T-helper 1 cell treated with Interleukin-12 subunit alpha and Interleukin-12 subunit beta and Interleukin-4 antibody, amounts not matched to agents 30 ng/mL and 1 ng/mL, for 36 hours (primary cell): Measurements from ENCODE around the gene AK5. TPM values are rescaled to one million over a fixed set of nuclear protein-coding genes. Genes with fewer than 3 reads are reported as not detected.

Source experiments
- intact Hi-C: fragments of 100-400 bp; cut with micrococcal nuclease; formaldehyde crosslinking; loops from one replicate; pipeline ENCODE4 v1.15.1; 2024
- total RNA-seq: library from RNA; stranded (reverse); gene quantifications from 2 replicates; pipeline ENCODE4 v1.2.3, GENCODE V29; 2022

AK5 gene
- total RNA-seq, 1 donor from 2014 or later, result 0.34 TPM

DNA sequence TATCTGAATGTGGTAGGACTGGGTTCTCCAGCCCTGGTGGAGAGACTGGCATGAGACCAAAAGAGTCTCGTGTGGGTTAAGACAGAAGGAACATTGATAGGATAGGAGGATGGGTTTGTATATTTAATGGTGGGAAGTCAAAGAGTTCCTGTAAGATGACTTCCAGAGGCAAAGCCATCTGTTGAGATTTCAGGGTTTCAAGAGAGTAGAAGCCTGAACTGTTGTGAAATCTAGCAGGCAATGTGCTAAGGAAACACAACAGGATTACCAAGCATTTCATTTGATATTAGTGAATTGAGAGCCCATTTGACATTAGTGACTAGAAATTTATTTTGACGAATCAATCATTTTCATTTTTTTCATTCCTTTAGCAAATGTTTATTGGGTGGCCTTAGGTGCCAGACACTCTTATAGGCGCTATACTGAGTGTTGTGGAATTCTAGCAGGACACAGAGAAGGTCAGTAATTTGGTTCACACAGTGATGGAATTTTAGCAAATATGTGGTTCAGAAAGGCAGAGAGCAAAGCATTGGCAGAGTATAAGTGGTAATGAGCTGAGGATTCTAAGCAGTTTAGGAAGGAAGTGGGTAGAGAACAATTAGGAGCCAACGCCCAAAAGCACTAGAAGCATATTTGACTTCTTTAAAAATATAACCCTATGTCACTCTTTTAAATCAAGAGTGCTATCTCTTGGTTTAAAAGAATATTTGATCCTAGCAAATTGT lies 149.3 kb downstream of the AK5 start:
- intact Hi-C loops, result loop anchor here (1.0 to 10.0 kb wide), 6 partner anchors 10 to 1146 kb away; partner anchors contain the start of genes AK5, DNAJB4, FUBP1 and PIGK

DNA sequence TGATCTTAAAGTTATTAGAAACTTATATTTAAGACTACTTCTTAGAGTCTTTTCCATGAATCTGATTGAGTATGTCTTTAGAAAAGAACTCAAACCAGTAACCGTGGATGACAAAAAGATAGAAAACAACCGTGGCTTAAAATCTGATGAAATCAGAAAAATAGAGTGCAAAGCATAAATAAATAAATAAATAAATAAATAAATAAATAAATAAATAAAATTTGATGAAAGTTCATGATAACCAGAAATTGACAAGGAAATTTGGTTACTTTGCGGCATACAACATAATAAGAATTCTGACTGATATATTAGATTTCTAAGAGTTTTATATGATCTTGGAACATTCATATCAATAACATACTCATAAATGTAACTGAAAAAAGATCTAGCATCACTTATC lies 152.1 kb downstream of the AK5 start:
- intact Hi-C loops, result loop anchor here (5.0 to 10.0 kb wide), 4 partner anchors 152 to 1149 kb away; partner anchors contain the start of genes AK5, FUBP1 and PIGK

DNA sequence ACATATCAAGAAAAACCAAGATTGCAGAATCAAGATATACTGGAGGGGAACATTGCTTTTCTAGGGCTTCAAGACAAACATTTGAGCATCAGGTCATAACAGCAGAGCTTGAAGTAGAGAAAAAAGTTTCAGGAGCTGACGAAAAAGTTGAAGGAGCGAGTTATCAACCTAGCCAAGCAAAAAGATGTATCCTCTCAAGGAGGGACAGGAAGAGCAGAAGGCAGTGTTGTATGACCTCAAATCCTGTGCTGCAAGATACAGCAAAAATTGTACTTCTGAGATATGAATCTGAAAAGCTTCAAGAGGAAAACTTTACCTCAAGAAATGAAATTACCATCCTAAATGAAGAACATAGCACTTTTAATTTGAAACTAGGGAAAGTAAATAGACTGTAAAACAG lies 153.1 kb downstream of the AK5 start:
- intact Hi-C loops, result loop anchor here (5.0 to 10.0 kb wide), 4 partner anchors 153 to 1150 kb away; partner anchors contain the start of genes AK5, FUBP1 and PIGK

DNA sequence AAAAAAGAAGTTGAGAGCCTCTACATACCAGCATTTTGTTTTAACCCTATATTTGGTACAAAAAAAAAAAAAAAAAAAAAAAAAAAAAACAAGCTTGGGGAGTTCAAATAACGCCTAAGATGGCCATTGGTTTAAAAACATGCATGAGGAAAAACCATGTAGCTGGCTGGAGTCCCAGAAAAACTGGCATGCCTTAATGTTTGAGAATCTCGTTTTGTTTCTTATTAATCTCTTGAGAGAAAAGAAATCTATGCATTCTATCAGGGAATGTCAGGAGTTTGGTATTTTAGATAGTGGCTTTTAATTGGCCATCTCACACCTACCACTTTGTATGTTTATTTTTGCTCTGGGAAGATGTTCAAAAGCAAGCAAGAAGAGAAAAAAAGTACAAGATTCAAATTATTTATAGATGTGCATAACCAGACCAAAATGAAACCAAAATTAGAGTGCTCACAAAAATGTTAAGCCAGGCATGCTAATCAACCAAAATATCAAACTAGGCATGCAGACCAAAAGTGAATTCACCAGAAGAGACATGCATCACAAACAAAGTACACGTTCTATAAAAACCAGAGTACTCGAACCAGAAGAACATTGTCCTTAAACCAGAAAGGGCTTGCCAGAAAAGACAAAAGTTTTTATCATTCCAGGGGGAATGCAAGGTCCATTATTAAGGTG lies 156.6 kb downstream of the AK5 start:
- intact Hi-C loops, result loop anchor here (10.0 kb wide), 2 partner anchors 536 to 1154 kb away; partner anchors contain the start of gene FUBP1

DNA sequence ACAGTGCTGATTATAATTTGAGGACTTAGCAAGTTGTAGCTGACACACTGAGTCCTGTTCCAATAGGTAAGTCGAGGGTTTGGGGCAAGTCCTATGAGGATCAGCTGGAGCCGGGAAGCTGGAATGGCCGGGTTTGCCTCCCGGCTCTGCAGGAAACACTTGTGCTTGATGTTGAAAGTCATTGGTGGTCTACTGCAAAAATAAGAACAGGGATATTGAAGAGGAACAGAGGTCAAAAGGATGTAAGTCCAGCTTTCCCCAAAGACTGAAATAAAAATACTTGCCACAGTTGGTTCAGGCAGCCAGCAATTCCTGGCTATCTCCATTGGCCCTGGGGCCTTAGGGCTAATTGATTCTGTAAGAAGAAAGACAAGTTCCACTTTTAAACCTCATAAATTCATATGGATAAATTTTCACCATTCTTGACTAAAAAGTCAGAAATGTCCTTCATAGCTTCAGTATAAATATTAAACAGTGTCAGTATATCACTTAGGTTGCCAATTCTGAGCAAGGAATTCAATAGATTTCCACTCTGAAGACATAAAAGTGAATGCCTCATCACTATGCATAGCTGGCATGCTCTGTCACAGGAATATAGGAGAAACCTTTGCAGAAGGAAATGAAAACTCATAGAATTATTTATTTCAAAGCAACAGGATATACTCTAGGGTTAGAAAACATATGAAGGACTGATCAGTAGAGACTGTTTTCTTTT lies 165.2 kb downstream of the AK5 start:
- intact Hi-C loops, result no loop called here

DNA sequence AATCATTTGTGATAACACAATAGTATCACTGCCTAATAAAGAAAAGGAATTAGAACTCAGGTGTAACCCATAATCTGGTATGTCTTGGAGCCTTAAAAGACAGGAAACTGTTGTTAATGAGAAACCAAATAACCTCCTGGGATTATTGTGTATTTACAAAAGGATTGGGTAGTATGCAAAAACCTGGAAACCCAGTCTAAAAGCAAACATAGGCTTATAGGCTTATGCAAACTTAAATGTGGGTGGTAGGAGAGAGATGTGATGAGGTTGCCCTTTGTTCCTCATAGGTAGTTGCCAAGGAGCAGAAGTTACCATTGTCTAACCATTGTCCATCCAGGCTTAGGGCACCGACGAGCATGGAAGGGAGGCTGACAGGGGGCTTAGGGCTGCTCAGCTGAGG lies 165.8 kb downstream of the AK5 start:
- intact Hi-C loops, result no loop called here

DNA sequence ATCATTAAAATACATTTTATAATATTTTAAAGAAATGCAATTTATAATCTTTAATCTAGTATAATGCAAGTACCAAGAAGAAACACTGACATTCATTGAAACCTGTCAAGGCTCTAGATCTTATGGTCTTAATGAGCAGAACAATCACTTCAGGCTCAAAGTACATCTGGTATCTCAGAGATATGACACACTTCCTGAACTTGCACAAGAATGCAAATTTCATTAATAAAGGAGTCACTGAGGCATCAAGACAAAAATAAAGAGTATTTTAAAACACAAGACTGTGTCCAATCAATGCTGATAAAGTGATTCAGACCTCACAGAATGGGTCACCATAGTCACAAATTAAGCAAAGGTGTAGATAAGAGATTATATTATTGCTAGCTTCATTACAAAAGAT lies 178.1 kb downstream of the AK5 start:
- intact Hi-C loops, result no loop called here

DNA sequence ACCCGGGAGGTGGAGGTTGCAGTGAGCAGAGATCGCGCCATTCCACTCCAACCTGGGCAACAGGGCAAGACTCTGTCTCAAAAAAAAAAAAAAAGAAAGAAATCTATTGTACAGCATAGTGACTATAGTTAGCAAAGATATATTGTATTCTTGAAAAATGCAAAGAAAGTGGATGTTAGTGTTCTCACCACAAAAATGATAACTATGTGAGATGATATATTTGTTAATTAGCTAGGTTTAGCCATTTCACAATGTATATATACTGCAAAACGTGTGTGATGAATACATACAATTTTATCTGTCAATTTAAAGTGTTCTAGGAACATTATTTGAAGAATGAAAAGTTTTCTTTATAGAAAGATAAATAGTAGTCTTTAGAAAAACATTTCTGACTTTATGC lies 179.9 kb downstream of the AK5 start:
- intact Hi-C loops, result no loop called here

DNA sequence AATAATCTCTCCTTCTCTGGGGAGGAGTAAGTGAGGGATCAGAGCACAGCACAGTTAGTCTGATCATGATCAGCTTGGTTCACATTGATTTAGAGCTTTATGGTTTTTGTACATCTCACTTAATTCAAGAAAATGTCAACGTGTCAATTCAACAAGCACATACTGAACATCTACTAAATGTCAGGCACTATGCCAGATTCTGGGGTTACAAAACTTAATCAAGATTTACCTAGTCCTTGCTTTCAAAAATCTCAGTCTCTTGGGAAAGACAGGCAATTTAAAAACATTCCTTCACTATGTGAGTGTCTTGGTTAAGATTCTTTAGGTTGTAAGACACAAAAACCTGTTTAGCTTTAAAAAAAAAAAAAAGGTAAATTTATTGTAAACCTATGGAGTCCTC lies 181.4 kb downstream of the AK5 start:
- intact Hi-C loops, result no loop called here

DNA sequence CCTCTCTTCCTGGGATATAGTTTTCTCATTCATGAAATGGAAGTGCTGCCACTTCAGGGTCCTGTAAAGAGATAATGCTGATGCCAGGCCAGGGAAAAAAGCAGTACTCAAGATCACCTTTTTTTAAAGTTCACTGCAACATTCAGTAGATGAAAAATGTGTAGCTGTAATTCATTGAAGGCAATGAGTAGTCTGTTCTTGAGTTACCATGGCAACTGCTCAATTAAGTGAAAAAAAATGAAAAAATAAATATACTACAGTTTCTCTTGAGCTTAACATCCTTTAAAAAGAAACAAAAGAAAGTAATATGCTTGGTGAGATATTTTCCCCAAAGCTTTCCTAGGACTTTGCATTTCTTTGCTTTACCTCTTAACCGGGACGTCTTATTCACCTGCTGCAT lies 183.3 kb downstream of the AK5 start:
- intact Hi-C loops, result no loop called here

DNA sequence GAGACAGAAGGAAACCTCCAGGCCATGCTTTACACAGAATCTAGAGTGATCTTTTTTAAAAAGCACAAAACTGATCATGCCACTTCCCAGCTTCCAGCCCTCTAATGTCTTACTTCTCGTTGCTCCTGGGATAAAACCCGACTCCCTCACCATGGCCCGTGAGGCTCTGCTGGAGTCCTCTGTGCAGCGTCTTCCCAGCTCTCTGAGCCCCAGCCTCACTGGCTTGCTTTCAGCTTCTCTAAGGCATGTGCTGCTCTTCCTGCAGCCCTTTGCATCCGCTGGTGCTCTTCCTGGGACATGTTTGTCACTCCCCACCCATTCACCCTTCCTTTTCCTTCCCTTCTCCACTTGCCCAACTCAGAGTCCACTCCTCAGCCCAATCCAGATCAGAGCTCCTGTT lies 184.1 kb downstream of the AK5 start:
- intact Hi-C loops, result no loop called here

DNA sequence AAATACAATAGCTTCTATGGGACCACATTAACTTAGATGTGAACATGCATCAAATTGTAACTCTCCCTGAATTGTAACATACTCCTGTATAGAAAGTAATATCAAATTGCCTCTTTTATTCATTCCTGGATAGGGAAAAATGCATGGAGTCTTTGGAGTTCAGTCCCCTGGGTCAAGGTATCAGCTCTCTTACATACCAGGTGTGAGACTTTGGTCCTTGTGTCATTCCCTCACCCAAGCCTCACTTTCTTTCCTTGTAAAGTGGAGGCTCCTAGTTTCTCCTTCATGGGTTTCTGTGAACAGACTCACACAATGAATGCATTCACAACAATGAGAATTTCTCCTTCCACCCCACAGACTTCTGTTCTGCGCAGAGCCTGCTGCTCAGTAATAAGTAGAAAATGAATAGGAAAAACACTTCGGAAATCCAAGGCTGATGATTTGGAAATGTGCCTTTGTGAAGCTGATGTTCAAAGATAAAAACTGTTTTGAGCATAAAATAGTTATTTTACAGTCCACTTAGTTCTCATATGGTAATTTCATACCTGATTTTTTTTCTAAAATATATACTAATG lies 185.3 kb downstream of the AK5 start:
- intact Hi-C loops, result no loop called here

DNA sequence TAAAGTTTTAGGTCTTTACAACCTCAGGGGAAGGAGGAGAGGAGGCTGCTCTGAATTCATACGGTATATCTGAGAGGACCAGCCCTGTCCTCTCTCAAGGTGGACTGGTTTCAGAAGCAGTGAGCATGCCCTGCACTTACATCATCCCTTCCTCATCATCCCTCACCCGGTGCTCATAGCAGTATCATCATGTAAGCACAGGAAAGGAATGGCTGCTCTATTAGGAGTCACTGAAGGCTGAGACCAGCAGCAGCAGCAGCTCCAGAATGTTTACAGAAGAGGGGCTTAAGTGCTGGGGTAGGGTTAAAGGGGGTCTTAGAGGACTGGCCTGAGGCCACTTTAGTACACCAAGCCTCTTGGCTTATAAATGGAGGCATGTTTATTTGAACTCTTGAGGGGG lies 185.9 kb downstream of the AK5 start:
- intact Hi-C loops, result no loop called here

DNA sequence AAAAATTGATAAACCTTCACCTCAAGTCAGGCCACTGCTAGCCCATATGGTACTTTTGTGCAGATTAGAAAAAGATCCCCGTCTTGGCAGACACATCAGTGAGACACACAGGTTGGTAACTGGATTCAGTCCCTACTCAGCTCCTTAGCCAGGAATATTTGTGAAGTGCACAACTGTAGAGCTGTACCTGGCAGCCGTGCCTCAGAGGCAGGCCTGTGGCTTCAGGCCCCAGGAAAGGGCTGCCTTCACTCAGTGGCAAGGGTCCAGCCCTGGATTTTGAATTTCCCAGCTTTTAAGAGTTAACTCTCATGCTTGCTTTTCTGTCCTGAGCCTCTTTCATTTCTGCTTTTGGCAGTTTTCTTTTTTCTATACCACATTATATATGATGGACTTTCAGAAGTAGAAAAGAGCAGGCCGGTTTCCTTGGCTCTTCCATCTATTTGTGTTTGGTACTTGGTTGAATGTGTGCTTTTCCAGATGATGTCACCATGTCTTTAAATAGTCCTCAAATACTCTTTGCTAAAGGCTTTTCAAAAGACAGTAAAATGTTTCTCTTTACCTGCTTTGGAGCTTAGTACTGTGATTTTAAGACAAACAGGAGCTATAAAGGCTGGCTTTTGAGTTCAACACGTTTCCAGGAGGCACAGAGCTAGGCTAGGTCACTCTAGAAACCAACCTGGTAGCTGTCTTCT lies 186.6 kb downstream of the AK5 start:
- intact Hi-C loops, result no loop called here

DNA sequence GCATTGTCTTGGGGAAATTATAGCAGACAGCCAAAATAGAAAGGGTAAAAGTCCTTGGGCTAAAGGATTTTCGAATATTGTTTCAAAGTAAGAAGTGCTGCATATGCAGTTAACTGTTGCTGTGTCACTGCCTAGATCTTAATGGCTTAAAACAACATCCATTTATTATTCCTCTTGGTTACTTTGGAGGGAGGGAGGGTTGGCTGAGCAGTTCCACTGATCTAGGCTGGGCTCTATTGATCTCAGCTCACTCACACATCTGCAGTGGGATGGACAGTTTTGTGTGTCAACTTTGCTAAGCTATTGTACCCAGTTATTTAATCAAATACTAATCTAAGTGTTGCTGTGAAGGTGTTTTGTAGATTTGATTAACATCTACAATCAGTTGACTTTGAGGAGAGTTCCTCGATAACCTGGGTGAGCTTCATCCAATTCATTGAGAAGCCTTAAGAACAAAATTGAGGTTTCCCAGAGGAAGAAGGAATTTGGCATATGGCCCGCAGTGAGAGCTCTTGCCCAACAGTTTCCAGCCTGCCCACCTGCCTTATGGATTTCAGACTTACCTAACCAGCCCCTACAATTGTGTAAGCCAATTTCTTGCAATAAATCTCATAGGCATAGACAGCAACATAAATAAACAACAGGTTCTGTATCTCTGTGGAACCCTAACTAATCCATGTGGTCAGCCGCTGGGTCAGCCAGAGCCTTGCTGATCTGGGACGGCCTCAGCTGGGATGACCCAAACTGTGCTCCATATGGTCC lies 187.3 kb downstream of the AK5 start:
- intact Hi-C loops, result no loop called here

DNA sequence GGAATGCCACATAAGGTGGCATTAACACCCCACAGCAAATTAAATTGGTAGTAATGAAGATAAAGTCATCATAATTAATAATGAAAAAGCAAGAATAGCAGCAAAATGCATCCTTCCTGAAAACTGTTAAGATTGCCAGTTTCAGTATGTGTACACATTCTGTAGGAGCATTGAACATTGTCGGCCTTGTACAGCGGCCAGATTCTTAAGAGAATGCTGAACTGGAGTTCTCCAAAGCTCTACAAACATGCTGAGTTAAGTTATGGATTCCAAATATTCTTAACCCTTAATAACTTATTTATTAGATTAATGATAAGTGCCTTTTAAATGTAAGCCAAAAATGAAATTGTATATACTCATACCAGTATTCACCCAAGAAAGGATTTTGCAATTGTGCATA lies 189.9 kb downstream of the AK5 start:
- intact Hi-C loops, result no loop called here

DNA sequence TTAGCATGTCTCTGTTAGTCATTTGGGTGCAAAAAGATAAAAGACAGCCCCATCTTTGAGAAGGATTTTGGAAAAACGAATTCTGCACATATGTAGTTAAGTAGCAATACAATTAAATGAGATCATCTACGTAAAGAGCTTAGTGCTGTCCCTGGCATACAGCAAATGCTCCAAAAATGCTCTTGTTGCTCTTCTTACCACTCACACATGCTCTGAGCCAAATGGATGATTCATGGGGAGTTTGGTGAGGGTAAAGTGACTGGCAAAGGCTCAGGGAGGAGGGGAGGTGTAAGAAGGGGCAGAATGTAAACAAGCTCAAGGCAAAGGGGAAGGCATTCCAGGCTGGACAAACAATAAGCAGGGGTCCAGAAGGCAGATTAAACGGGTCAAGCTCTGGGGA lies 191.9 kb downstream of the AK5 start:
- intact Hi-C loops, result no loop called here

DNA sequence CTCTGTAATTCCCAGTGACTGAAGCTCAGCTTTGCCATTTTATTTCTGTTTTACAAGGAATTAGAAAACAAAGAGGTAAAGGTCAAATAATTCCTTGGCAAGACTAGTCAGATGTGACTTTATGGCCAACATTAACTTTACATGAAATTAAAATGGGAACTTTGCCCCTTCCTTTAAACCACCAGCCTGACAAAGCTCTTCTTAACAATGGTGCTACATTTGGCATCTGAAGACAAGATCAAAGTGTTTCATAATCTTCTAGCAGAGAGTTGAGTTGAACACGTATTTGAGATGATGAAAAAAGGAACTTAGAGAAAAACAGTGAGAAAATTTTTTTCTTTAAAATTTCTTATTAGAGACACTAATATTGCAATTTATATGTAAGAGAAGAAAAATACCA lies 193.8 kb downstream of the AK5 start:
- intact Hi-C loops, result no loop called here

DNA sequence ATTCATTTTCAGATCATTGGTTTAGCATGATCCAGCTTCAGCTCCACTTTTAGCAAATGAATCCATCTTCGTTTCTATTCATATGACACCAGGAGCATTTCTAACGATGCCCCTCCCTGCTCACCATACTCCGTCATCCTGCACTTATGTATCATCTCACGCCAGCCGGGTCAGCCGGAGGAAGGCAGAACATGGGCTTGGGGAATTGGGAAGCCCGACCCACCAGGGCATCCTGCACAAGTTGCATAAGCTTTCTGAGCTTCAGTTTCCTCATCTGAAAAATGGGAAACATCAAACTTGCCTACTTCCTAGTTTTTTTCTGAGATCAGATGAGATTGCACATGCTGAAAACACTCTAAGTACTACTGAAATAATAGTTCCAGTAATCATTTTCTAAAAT lies 194.7 kb downstream of the AK5 start:
- intact Hi-C loops, result no loop called here

DNA sequence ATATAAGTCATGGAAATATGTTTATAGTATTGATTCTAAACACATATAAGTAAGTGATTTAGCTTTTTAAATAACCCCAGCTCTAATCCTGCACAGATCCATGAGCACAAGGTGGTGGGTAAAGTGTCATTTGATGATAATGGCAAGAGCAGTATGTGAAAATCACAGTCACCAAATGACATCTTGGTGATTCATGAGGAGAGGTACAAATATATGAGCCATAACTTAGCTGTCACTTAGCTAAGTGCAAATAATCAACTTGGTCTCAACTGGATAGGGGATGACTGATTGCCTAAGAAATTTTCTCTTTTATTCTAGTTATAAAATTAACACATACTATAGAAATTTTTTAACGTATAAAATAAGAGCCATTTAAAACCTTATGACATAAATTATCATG lies 202.5 kb downstream of the AK5 start:
- intact Hi-C loops, result no loop called here
